ENCODE measurements around the gene TRPV6.

The TRPV6 gene

DNA sequence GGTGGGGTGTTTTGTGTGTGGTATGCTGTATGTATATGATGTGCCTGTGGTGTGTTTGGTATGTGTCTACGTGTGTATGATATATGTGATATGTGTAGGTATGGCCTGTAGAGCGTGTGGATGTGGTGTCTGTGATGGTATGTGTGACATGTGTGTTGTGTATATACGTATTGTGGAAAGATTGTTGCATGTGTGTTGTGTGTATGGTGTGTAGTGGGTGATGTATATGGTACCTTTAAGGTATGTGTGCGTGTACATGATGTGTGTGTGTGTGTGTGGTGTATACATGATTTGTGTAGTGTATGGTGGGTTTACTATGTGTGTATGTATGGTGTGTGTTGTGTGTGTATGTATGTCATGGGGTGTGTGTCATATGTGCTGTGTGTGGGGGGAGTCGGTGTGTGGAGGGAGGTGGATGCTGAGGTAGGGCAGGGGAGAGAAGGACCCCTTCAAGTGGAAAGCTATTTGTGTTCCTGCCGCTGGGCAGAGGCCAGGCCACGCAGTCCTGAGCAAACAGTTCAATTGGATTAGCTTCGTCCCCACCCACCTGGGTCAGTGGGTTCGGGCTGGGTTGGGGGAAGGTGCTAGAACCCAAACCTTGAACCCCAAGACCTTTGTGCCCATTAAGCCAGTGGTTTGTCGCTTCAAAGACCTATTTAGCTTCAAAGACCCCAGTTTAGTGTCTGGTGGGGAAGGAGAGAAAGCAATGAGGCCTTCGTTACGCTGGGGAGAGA is 1.9 kb upstream of the TRPV6 start:
- DNase-seq (ENCODE audit: low spot score): no peak
- in situ Hi-C loops (cut with MboI; ENCODE audit: low pct_unique_long_range_greater_than_20kb, low sequenced_read_pairs, unreplicated experiment): no loop called here
- TF ChIP-seq, protein P1, sequence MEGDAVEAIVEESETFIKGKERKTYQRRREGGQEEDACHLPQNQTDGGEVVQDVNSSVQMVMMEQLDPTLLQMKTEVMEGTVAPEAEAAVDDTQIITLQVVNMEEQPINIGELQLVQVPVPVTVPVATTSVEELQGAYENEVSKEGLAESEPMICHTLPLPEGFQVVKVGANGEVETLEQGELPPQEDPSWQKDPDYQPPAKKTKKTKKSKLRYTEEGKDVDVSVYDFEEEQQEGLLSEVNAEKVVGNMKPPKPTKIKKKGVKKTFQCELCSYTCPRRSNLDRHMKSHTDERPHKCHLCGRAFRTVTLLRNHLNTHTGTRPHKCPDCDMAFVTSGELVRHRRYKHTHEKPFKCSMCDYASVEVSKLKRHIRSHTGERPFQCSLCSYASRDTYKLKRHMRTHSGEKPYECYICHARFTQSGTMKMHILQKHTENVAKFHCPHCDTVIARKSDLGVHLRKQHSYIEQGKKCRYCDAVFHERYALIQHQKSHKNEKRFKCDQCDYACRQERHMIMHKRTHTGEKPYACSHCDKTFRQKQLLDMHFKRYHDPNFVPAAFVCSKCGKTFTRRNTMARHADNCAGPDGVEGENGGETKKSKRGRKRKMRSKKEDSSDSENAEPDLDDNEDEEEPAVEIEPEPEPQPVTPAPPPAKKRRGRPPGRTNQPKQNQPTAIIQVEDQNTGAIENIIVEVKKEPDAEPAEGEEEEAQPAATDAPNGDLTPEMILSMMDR (IDR thresholded peaks at IDR 0.05; ENCODE audit: extremely low read depth, insufficient read depth, missing control alignments): no peak

DNA sequence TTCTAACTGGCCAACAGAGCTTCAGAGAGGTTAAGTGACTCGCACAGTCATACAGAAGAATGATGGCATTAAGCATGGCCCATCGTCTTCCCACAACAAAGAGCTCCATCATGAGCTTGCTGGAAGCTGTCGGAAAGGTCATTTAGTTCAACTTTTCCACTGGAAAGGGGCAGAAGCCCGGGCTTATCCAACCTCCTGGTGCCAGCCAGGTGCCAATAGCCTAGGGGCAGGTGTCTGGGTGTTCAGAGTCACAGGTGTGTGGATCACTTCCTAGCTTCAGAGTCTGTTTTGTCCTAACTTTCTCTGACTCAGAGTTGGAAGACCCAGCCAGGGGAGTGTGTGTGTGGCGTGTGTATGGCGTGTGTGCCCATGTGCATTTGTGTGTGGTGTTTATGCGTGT is 1.3 kb upstream of the TRPV6 start:
- DNase-seq (ENCODE audit: low spot score): no peak
- TF ChIP-seq, protein P1 (IDR thresholded peaks at IDR 0.05; ENCODE audit: extremely low read depth, insufficient read depth, missing control alignments): no peak
- in situ Hi-C loops (cut with MboI; ENCODE audit: low pct_unique_long_range_greater_than_20kb, low sequenced_read_pairs, unreplicated experiment): no loop called here

DNA sequence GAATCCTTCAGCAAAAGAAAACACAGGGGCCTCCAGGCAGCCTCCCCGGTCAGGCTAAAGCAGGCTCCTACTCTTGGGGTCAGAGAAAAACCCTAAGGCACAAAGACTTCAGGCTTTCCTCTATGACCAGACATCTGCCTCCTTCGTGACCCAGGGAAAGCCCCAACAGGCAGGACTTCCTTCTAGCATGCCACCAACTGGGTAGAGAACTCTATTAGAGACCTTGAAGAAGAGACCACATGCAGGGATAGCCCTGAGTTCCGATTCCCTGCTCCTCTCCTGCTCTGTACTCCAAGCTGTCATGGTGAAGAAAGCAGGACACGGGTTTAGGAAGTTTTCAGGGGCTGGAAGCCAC is 1.3 kb downstream of the TRPV6 start:
- TF ChIP-seq, protein P1 (IDR thresholded peaks at IDR 0.05; ENCODE audit: extremely low read depth, insufficient read depth, missing control alignments): no peak
- in situ Hi-C loops (cut with MboI; ENCODE audit: low pct_unique_long_range_greater_than_20kb, low sequenced_read_pairs, unreplicated experiment): no loop called here
- no peak for DNase-seq (ENCODE audit: low spot score)

DNA sequence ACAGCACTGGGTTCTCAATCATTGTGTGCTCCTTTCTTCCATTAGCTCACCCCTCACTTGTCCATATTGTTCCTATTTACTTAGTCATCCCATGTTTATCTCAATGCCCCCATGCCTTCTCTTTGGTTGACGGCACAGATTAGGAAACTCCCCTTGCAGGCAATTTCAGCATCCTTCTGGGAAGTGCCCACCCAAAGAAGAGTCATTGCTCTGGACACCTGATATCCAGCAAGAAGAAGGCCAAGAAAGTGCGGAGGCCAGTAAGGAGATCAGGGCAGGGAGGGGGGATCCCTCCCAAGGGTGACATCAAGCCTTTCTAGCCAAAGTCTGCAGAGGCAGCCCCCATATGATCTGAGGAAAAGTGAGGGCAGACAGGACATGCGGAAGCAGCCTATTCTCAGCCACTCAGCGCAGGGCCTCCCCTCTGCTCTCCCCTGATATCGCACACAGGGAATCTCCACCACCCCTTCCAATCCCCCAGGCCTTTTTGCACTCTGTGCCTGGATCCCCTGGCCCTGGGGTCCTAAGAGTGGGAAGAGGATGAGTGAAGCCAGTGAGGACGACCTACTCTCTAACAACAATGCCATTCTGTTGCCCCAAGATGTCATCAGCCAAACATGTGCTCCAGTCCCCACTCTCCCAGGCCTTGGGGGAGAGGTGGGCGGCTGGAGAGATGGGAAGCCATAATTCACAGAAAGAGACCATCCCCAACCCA is 1.8 kb downstream of the TRPV6 start:
- TF ChIP-seq, protein P1 (IDR thresholded peaks at IDR 0.05; ENCODE audit: extremely low read depth, insufficient read depth, missing control alignments): no peak
- in situ Hi-C loops (cut with MboI; ENCODE audit: low pct_unique_long_range_greater_than_20kb, low sequenced_read_pairs, unreplicated experiment): no loop called here
- DNase-seq (ENCODE audit: low spot score): no peak

DNA sequence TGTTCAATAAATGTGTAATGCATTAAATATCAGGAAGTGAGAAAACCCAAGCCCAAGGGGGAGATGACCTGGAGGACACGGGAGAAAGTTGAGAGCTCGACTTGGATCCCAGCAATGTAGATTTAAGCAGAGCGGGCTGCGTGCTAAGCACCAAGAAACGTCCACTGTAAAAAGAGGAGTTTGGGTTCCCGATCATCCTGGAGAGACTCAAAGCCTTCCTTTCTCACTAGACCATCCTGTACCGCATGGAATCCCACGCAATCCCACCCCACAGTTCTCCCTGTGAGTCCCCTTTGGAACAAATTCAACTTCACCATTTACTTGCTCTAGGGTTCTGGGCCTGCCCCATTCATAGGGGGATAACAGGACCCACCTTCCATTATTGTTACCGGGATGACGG is 2.4 kb downstream of the TRPV6 start:
- in situ Hi-C loops (cut with MboI; ENCODE audit: low pct_unique_long_range_greater_than_20kb, low sequenced_read_pairs, unreplicated experiment): no loop called here
- DNase-seq (ENCODE audit: low spot score): no peak
- TF ChIP-seq, protein P1 (IDR thresholded peaks at IDR 0.05; ENCODE audit: extremely low read depth, insufficient read depth, missing control alignments): no peak

DNA sequence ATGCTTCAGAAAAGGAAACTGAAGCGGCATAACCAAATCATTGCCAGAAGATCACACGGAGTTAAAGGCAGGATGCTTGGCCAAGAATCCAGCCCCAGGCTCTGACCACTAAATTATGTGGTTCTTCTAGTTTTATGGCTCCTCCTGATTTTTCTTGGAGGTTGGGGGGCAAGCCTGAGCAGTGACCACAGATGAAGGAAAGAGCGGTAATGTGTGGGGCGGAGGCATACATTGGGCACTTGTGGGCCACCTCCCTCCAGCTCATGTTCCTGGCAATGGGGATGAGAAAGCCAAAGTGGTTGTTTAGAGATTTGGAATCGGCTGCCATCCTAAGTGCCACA is 3.2 kb downstream of the TRPV6 start:
- TF ChIP-seq, protein P1 (IDR thresholded peaks at IDR 0.05; ENCODE audit: extremely low read depth, insufficient read depth, missing control alignments): no peak
- in situ Hi-C loops (cut with MboI; ENCODE audit: low pct_unique_long_range_greater_than_20kb, low sequenced_read_pairs, unreplicated experiment): no loop called here
- no peak for DNase-seq (ENCODE audit: low spot score)
